Suprapubic skin (tissue), 4 donors: ENCODE data around the gene EPHA8. TPM values are rescaled to one million over a fixed set of nuclear protein-coding genes. Genes with fewer than 3 reads are reported as not detected.

Experiments used
- DNase-seq, 2 donors: peaks; one replicate each; pipeline ENCODE4 v3.0.0-alpha.2; 2019; ENCODE audit warnings: low spot score in 2 of 2
- H3K27ac ChIP-seq: fragments of 200-600 bp; sonication (generic); one replicate; pipeline ENCODE4 v1.5.1; 2019
- H3K27me3 ChIP-seq: fragments of 200-600 bp; sonication (generic); one replicate; pipeline ENCODE4 v1.5.1; 2019
- H3K36me3 ChIP-seq: fragments of 200-600 bp; sonication (generic); one replicate; pipeline ENCODE4 v1.5.1; 2019
- H3K4me1 ChIP-seq: fragments of 200-600 bp; sonication (generic); one replicate; pipeline ENCODE4 v1.5.1; 2019
- H3K4me3 ChIP-seq: fragments of 200-600 bp; sonication (generic); one replicate; pipeline ENCODE4 v1.5.1; 2019; ENCODE audit warnings: mild to moderate bottlenecking
- H3K9me3 ChIP-seq: fragments of 200-600 bp; sonication (generic); one replicate; pipeline ENCODE4 v1.5.1; 2019
- CTCF ChIP-seq, 2 donors: fragments of 200-600 bp in 1 of 2; fragments of 450-650 bp in 1 of 2; sonication (generic) in 1 of 2; IDR thresholded peaks; one replicate each; pipeline ENCODE4 v1.5.1; 2016 to 2019; ENCODE audit warnings: antibody characterized with exemption in 2 of 2, mild to moderate bottlenecking in 1 of 2, moderate library complexity in 1 of 2
- EP300 ChIP-seq: sonication (generic); formaldehyde crosslinking; IDR thresholded peaks from one replicate; pipeline ENCODE4 v1.6.1; 2017; ENCODE audit warnings: antibody characterized with exemption
- POLR2A ChIP-seq, 2 donors: fragments of 450-650 bp; IDR thresholded peaks; one replicate each; pipeline ENCODE4 v1.6.1; 2017; ENCODE audit warnings: antibody characterized with exemption in 2 of 2, mild to moderate bottlenecking in 2 of 2, moderate library complexity in 2 of 2
- POLR2AphosphoS5 ChIP-seq, 3 donors: sonication (generic); formaldehyde crosslinking; IDR thresholded peaks; one replicate each; pipeline ENCODE4 v1.6.1; 2017; ENCODE audit warnings: antibody characterized with exemption in 3 of 3
- WGBS: methylation state at CpG from one replicate; pipeline ENCODE4 v1.1.5; 2018; 5-methylcytosine and 5-hydroxymethylcytosine counted together
- total RNA-seq, 4 donors: library from RNA; depleted of rRNA; stranded (reverse); fragments of >200 nt; gene quantifications; one replicate each; pipeline ENCODE4 v1.1.0, GENCODE V29; 2016

Gene EPHA8
- total RNA-seq, 4 donors from 2014 or later = 0.34 to 0.64 TPM; not detected in 2

GRCh38 chr1:22542886-22543285 is 20.4 kb upstream of the EPHA8 start:
- Histone ChIP-seq H3K36me3 (no peaks in the 10 kb centered on the region), H3K9me3 (no peaks in the 10 kb centered on the region), H3K4me1 (no peaks in the 10 kb centered on the region), H3K27ac (no peak overlapping the region), H3K27me3 (peaks cover 40% of the 10 kb centered on the region), H3K4me3 (no peak overlapping the region)
- TF ChIP-seq POLR2AphosphoS5 (IDR thresholded peaks at IDR 0.05) (no peak), EP300 (no peak), POLR2A (IDR thresholded peaks at IDR 0.05) (no peak), CTCF (IDR thresholded peaks at IDR 0.05) (no peak)
- DNase-seq = no peak
- 69% methylated on average over 5 of the region's 9 CpGs for WGBS

- H3K27ac ChIP-seq = no peak overlapping the region
- TF ChIP-seq POLR2A (IDR thresholded peaks at IDR 0.05) (no peak), CTCF (IDR thresholded peaks at IDR 0.05) (no peak), POLR2AphosphoS5 (IDR thresholded peaks at IDR 0.05) (no peak), EP300 (no peak)
- H3K27me3 ChIP-seq = peaks cover 48% of the 10 kb centered on the region
- no peaks in the 10 kb centered on the region for H3K36me3 ChIP-seq
- no peaks in the 10 kb centered on the region for H3K9me3 ChIP-seq
- 56% methylated on average over 2 of the region's 6 CpGs for WGBS
- H3K4me1 ChIP-seq = no peaks in the 10 kb centered on the region
- no peak overlapping the region for H3K4me3 ChIP-seq
- DNase-seq = no peak
These were observed 19.6 kb upstream of the EPHA8 start for GRCh38 chr1:22543679-22544078.

- TF ChIP-seq POLR2A (IDR thresholded peaks at IDR 0.05) (no peak), CTCF (IDR thresholded peaks at IDR 0.05) (no peak), POLR2AphosphoS5 (IDR thresholded peaks at IDR 0.05) (no peak), EP300 (no peak)
- WGBS = 86% methylated on average over 12 of the region's 12 CpGs
- H3K4me1 ChIP-seq = no peaks in the 10 kb centered on the region
- H3K27me3 ChIP-seq = peaks cover 57% of the 10 kb centered on the region
- H3K36me3 ChIP-seq = no peaks in the 10 kb centered on the region
- no peak for DNase-seq
- no peak overlapping the region for H3K27ac ChIP-seq
- H3K4me3 ChIP-seq = no peak overlapping the region
- no peaks in the 10 kb centered on the region for H3K9me3 ChIP-seq
These were observed 18.7 kb upstream of the EPHA8 start for GRCh38 chr1:22544606-22545005.

- Histone ChIP-seq H3K4me3 (no peak overlapping the region), H3K27ac (no peak overlapping the region), H3K4me1 (no peaks in the 10 kb centered on the region), H3K36me3 (no peaks in the 10 kb centered on the region), H3K9me3 (no peaks in the 10 kb centered on the region), H3K27me3 (peaks cover 58% of the 10 kb centered on the region)
- DNase-seq = no peak
- WGBS = 38% methylated on average over 13 of the region's 13 CpGs
- no peak for TF ChIP-seq POLR2A (IDR thresholded peaks at IDR 0.05)
- TF ChIP-seq EP300 = no peak
These were observed 18.1 kb upstream of the EPHA8 start for GRCh38 chr1:22545141-22545540.

GRCh38 chr1:22547186-22547817 is 16.0 kb upstream of the EPHA8 start:
- no peaks in the 10 kb centered on the region for H3K36me3 ChIP-seq
- no peaks in the 10 kb centered on the region for H3K4me1 ChIP-seq
- TF ChIP-seq POLR2AphosphoS5 (IDR thresholded peaks at IDR 0.05) (no peak), EP300 (no peak), POLR2A (IDR thresholded peaks at IDR 0.05) (no peak), CTCF (IDR thresholded peaks at IDR 0.05) (no peak)
- H3K27ac ChIP-seq = no peak overlapping the region
- no peak for DNase-seq
- H3K27me3 ChIP-seq = peaks cover 77% of the 10 kb centered on the region
- no peak overlapping the region for H3K4me3 ChIP-seq
- no peaks in the 10 kb centered on the region for H3K9me3 ChIP-seq
- 71% methylated on average over 6 of the region's 6 CpGs for WGBS
